GM19452 (cell line): ENCODE data around the gene SMARCB1.
A peak's percentile ranks its signal among the peaks of the same experiment; 100 is the strongest.

Source experiments
- ATAC-seq: cut with Tn5 transposase; IDR thresholded peaks from one replicate; pipeline ENCODE4 v1.9.1; 2021; ENCODE audit not compliant: unreplicated experiment

SMARCB1 gene

DNA sequence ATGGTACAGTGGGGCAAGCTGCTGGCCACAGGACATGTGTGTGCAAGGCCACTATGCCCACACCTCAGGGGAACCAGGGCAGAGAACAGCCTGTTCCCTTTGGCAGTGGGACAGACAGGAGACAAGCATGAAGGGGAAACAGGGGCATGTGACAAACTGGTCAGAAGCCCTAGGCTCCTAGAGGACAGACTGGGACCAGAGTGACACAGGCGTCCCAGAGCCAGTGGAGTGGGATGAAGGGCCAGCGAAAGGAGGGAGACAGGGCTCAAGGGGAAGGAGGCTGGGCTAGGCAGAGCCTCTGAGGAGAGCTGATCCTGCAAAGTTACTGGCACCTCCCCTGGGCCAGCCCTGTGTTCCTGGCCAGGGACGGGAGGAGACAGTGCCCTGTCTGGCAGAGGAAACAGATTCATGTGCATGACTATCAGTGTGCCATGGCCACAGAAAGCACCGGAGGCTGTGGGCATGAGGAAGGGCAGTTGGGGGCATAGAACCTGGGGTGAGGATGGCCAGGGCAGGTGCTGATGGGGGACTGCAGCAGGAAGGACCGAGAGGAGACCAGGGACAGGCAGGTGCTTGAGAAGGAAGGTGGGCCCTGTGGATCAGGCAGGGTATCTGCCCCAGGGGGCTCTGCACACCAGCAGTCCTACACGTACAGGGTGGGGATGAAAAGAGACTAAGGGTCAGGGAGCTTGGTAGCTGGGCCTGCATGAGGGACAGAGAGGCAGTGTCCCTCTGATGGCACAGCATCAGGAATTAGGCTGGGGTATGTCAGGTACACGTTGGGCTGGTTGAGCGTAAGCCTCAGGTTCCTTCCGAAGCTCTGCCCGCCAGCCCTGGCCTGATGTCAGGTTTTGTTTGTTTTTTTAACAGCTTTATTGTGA, 42.3 kb downstream of the SMARCB1 start:
- ATAC-seq: no peak

DNA sequence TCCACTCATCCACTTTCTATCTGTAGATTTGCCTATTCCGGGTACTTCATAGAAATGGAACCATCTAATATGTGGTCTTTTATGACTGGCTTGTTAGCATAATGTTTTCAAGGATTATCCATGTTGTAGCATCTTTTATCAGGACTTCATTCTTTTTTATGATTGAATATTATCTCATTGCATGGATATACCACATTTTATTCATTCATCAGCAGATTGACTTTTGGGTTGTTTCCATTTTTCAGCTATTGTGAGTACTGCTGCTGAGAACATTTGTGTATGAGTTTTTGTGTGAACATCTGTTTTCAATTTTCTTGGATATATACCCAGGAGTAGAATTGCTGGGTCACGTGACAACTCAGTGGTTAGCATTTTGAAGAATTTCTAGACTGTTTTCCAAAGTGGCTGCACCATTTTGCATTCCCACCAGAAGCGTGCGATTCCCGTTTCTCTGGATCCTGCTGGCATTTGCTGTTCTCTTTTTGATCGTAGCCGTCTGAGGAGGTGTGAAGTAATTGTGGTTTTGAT, 43.1 kb downstream of the SMARCB1 start:
- no peak for ATAC-seq

DNA sequence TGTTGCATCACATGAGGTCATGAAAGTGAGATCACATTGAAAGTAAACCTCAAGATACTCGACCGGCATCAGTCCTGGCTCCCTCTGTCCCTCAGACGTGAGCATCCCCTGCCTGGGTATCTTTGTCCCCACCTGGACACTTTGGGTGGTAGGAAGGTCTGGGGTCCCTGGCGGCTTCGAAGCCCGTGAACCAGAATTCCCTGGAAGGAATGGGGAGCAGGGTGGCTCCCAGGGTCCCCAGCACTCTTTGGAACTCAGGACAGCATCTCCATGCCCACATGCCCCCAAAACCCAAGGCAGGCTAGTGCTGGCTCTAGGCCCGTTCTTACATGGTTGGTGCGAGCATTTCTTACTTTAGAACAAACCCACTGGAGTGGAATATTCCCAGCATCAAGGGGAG, 44.5 kb downstream of the SMARCB1 start:
- no peak for ATAC-seq

- no peak for ATAC-seq
Observed at GRCh38 chr22:23831781-23832180, 45.0 kb downstream of the SMARCB1 start.

DNA sequence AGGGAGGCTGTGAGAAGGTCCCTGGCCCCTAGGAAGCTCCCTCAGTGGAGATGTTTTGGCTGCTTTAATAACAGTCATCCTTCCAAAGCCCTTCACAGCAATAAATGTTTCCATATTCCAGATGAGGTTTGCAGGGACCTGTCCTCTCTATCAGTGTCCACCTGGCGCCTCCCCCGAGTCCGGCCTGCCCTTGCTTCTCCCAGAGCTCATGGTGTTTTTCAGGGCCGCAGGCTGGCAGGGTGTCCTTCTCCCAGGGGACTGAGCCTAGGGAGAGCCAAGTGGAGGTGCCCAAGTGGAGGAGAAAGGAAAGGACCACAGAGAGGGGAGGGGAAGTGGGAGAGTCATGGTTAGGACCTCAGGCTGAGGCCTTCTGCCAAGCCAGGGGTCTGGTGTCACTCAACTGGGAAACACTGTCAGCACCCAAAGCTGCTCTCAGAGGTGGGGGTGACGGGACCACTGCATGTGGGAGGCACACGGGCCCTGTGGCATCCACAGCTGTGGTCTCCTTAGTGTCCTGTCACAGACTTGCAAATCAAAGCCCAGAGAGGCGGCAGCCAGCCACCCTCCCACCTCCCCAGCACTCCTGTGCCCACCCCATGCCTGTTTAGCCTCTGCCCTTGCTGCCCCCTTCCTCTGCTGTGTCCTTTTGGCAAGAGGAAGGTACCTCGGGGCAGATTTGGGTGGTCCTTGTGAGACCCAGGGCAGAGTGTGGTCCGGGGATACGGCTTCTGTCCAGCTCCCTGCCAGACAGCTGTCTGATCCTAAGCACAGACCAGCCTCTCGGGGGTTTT, 45.7 kb downstream of the SMARCB1 start:
- ATAC-seq: no peak

DNA sequence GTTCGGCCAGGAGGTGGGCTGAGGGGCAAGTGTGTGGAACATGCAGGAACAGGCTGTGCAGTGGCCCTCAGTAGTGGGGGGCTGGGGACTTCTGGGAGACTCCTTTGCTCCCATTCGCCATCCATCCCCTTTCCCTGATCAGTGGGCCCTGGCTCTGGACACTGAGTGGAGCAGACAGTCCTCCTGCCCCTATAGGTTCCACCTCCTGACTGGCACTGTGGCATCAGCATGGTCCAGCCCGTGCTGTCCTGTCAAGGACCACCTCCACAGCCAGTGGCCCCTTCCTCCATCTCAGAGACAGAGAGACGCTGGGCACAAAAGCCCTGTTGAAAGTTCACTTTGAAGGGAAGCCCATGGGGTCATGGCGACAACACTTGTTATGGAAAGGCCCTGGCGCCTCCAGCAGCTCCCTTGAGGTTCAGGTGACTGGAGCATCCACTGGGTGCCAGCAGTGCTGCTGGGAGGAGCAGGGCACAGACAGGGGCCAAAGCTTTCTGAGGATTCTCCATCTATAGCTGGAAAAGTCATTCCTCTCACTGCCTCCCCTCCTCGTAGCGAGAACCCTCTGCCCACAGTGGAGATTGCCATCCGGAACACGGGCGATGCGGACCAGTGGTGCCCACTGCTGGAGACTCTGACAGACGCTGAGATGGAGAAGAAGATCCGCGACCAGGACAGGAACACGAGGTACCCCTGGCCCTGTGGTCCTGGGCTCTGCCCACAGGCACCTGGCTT, 46.4 kb downstream of the SMARCB1 start:
- no peak for ATAC-seq

GRCh38 chr22:23833911-23834317, 47.1 kb downstream of the SMARCB1 start:
- ATAC-seq: no peak

DNA sequence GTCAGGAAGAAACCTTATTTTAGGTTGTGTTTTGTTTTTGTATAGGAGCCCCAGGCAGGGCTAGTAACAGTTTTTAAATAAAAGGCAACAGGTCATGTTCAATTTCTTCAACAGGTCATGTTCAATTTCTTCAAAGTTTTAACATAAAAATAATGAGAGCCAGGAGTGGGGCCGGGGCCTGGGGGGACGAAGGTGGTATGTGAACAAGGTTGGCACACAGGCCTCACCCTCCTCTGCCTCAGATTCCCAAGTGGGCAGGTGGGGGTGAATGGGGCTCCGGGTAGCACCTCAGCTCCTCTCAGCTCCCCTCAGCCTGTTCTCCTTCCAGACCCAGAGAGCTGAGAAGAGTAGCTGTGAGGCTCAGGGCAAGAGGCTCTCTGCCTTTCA, 47.6 kb downstream of the SMARCB1 start:
- ATAC-seq: no peak

GRCh38 chr22:23834793-23835483, 48.2 kb downstream of the SMARCB1 start:
- ATAC-seq: no peak

GRCh38 chr22:23835484-23836144, 48.8 kb downstream of the SMARCB1 start:
- ATAC-seq: no peak

GRCh38 chr22:23836281-23836680, 49.5 kb downstream of the SMARCB1 start:
- ATAC-seq: no peak

- no peak for ATAC-seq
Observed at GRCh38 chr22:23836692-23837495, 50.1 kb downstream of the SMARCB1 start.

- no peak for ATAC-seq
Observed at GRCh38 chr22:23837496-23837859, 50.7 kb downstream of the SMARCB1 start.

DNA sequence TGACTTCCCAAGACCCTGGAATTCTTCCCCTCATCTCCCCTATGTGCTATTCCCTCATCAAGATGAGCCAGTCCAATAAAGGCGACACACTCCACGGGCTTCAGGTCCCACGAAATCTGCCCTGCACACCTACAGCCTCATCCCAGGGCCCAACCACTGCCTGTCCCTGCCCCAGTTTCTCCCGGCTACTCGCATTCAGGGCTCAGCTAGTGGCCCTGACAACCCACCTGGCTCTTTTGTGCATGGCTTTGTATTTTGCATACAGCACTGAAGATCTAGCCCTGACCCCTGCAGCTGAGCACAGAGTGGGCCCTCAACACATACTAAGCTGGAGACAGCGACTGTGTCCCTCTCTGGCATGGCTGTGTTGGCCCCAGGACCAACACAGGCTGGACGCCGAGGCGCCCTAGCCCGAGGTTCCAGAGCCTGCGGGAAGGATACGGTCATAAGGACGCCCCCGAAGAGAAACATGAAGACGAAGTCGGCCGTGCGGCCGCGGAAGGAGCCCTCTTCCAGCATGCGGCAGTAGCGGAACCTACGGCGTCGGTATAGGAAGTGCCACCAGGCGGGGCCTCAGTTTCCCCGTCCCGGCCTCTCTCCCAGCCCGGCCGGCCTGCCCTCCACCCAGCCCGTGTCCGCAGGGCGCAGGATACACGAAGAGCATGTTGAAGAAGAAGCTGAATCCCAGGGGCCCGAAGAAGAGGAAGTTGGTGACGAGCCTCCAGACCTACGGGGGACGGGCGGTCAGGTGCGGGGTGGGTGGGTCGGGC, 51.3 kb downstream of the SMARCB1 start:
- ATAC-seq: peak; percentile 5

- ATAC-seq: peak; percentile 76
Observed at GRCh38 chr22:23838681-23839468, 52.1 kb downstream of the SMARCB1 start, which contains the start of gene DERL3. DERL3 (minus strand) TSS chr22:23839006; CDS start chr22:23838987, 19 bp downstream.

DNA sequence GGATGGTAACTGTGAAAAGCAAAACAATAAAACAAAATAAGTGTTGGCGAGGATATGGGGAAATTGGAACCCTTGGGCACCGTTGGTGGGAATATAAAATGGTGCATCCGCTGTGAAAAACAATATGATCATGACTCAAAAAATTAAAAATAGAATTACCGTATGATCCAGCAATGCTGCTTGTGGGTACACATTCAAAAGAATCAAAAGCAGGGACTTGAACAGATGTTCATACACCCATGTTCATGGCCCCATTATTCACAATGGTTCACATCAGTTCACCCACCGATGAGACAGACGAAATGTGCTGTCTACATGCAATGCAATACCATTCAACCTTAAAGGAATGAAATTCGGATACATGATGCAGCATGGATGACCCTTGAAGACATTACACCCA, 53.3 kb downstream of the SMARCB1 start:
- no peak for ATAC-seq

GRCh38 chr22:23841292-23841691, 54.5 kb downstream of the SMARCB1 start:
- ATAC-seq: no peak
